HG03354 (cell line): ENCODE data around the gene FOXM1.
"Not testable (repeated sequence)": the region's sequence is repeated elsewhere in the genome, so short reads cannot be mapped to it uniquely, and the experiment has no call there.

Experiments used
- ATAC-seq: cut with Tn5 transposase; IDR thresholded peaks from one replicate; pipeline ENCODE4 v1.9.1; 2021; ENCODE audit warnings: mild to moderate bottlenecking; ENCODE audit not compliant: unreplicated experiment, poor library complexity, severe bottlenecking

The FOXM1 gene

DNA sequence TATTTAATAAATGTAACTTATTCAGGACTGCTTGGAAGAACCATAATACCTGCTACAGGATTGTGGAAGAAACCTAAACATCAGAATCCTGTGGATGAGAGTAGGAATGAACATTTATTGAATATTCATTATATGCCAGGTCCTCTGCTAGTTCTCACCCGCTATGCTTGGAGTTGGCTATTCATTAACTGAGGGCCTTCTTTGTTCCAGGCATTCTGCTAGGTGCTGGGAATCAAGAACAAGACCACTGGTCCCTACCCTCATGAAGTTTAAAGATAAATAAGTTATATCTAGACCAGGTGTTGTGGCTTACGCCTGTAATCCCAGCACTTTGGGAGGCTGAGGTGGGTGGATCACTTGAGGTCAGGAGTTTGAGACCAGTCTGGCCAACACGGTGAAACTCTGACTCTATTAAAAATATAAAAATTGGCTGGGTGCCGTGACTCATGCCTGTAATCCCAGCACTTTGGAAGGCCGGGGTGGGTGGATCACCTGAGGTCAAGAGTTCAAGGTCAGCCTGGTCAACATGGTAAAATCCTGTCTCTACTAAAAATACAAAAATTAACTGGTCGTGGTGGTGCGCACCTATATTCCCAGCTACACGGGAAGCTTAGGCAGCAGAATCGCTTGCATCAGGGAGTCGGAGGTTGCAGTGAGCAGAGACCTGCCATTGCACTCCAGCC is 9.9 kb upstream of the FOXM1 start:
- ATAC-seq = no peak

DNA sequence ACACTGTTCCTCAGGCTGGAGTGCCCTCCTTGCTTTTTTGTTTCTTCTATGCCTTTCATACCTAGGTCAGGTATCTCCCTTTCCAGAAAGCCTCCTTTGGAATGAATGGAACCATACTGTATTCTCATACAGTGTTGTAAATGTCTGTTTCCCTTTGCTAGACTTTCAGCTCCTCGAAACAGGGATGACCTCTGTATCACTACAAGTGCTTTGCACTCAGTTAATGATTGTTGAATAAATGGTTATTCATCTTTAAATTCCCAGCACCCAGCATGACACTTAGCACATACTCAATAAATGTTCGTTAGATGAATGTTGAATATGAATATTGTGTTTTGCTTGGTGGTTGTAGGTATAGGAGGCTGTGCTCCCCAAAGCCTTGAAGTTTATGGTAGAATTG is 7.8 kb upstream of the FOXM1 start:
- no peak for ATAC-seq

DNA sequence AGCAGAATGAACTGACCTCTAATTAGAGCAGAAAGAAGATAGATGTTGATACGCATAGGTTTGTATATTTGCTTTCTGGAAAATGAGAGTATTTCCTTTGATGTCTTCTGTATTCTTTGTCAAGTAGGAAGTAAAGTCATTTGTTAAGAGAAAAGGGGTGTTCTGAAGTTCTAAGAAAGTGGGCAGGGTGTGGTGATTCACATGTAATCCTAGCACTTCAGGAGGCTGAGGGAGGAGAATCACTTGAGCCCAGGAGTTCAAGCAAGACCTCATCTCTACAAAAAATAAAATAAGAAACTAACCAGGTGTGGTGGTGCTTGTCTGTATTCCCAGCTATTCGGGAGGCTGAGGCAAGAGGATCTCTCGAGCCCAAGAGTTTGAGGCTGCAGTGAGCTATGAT is 2.9 kb upstream of the FOXM1 start:
- ATAC-seq = no peak

DNA sequence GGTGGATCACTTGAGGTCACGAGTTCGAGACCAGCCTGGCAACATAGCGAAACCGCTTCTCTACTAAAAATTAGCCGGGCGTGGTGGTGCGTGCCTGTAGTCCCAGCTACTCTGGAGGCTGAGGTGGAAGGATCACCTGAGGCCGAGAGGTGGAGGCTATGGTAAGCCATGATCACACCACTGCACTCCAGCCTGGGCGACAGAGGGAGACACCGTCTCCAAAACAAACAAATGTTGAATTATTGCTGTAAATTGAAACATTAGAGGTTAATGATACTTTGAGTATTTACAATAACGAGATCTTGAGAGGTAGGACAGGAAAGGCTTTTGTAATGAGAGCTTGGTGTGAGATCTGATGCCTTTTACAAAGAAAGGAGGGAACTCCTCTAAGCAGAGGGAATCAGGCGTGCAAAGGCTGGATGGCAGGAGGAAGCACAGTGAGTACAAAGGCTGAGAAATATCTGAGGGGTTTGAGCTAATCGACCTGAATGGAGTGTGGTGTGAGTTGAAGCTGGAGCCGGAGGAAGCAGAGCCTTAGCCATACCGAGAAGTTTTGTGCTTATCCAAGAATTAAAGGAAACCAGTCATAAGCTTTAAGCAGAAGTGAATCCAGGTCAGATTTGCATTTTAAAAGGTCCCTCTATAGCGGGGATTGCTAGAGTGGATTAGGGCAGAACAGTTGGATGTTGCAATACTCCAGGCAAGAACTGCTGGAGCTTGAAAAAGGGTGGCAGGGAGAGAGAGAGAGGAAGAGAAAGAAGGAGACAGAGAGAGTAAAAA is 1.2 kb upstream of the FOXM1 start:
- ATAC-seq = no peak

DNA sequence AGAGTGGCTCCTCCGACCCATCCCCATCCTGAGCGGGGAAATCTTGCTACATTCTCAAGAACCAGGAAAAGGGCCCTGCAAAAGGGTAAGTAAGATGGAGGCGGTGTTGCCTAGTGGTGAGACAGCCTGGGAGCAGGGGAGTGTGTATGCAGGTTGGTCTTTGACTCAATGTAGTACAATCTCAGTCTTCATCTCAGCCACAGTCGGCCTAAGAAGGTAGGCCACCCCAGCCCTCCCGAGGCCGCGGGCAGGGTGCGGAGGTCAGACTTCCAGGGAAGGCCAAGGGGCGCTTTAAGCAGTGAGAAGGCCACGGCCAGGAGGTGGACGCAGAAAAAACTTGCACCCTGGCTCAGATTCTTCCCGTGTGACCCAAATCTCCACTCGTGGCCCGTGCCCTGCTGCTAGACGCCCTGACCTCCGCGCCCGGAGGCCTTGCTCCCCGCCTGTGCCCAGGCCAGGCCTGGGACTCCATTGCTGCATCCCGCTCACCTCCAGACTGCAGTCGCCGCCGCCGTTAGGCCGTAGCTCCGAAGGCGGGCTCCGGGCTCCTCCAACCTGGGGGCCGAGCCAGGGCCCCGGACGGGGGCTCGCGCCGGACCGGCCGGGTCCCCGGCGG is 435 bp downstream of the FOXM1 start:
- ATAC-seq = peak; percentile 42

DNA sequence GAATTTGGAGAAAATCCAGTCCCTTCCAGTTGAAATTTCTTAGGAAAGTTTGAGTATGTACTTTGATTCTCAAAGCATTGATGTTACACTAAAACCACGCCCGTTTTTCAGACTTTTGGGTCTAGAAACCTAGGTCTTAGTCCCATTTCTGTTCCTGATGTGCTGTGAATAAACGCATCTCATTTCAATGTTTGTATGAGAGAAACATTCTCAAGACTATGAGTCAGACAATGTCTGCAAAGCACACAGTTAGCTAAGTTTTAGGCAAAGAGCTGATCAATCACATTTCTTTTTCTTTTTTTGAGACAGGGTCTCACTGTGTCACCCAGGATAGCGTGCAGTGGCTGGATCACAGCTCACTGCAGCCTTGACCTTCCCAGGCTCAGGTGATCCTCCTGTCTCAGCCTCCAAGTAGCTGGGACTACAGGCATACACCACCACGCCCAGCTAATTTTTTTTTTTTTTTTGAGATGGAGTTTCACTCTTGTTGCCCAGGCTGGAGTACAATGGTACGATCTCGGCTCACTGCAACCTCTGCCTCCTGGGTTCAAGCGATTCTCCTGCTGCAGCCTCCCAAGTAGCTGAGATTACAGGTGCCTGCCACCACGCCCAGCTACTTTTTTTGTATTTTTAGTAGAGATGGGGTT is 7.9 kb downstream of the FOXM1 start:
- ATAC-seq = not testable (repeated sequence)

DNA sequence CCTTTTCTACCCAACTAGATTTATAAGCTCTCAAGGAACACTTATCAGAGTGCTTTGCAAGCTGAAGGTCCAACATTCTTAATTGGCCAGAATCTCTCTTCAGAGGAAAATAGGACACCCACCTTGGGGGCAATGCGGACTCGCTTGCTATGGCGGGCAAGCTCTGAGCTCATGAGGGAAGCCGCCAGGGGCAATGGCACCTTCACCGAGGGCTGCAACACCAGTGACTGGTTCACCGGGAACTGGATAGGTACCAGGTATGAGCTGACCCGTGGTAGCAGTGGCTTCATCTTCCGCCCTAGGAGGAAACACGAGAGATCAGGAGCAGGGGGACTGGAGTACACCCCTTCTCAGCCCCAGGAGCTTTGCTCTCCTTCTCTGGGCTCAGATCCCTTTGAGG is 12.8 kb downstream of the FOXM1 start:
- no peak for ATAC-seq

DNA sequence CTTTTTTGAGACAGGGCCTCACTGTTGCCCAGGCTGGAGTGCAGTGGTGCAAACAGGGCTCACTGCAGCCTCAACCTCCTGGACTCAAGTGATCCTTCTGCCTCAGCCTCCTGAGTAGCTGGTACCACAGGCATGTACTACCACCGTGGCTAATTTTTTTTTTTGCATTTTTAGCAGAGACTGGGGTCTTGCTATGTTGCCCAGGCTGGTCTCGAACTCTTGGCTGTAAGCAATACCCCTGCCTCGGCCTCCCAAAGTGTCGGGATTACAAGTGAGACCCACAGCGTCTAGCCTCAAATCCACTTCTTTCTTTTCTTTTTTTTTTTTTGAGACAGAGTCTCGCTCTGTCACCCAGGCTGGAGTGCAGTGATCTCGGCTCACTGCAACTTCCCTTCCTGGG is 13.6 kb downstream of the FOXM1 start:
- not testable (repeated sequence) for ATAC-seq

DNA sequence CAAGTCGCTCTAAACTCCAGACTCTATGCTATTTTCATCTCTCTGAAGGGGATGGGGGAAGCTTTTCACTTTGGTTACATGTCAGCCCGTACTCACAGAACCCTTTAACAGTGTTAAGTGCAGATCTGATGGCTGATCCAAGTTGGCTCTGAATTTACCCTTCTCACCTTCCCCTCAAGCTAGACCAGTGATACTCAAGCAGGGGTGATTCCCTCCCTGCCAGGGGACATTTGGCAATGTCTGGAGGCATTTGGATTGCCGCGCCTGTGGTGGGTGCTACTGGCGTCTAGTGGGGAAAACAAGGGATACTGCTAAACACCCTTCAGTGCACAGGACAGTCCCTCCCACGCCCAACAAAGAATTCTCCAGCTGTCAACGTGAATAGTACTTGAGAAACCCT is 14.1 kb downstream of the FOXM1 start:
- no peak for ATAC-seq

DNA sequence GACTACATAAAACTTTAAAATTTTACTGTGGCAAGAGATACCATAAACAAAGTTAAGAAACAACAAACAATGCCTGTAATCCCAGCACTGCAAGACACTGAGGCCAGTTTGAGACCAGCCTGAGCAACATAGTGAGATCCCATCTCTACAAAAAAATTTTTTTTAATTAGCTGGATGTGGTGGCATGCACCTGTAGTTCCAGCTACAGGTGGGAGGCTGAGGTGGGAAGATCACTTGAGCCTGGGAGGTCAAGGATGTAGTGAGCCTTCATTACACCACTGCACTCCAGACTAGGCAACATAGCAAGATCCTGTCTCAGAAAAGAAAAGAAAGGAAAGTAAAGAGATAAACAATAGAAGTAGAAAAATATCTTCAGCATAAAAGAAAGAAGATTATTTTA is 16.8 kb downstream of the FOXM1 start:
- ATAC-seq = no peak

DNA sequence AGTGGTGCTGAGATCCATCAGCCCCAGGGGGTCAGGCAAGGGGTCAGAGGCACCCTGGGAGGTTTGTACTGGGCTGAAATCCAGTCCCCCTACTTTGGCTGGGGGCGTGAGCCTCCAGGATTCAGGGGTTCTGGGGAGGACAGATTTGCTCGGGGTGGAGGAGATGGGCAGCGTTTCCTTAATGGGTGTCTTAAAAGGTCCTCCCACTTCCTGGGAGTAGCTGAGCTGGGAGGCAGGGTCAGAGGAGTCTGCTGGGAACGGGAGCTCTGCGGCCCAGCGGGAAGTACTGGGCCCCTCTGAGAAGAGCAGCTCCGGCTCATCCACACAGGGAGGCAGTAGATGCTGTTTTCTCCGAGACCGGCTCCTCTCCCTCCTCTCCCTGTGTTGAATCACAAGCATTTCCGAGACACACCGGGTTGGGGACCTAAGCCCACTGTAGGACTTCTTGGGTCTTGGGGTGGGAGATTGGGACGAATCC is 18.0 kb downstream of the FOXM1 start:
- ATAC-seq = no peak

DNA sequence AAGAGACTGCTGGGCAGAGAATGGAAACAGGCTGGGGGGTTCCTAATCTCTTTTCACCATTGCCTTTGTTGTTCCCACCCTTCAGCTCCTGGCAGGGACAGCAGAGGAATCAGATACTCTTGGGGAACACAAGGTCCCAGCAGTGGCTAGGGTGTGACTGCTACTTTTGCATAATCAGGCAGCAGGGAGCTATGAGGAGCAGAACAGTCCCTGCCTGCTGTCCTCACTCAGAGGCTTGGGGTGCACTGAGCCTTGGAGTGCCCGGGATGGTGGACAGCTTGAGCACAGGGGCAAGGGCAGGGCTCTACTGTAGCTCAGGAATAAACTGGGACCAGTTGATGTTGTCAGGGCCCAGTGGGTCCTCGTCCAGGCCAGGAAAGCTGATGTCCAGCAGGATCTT is 18.6 kb downstream of the FOXM1 start:
- no peak for ATAC-seq

DNA sequence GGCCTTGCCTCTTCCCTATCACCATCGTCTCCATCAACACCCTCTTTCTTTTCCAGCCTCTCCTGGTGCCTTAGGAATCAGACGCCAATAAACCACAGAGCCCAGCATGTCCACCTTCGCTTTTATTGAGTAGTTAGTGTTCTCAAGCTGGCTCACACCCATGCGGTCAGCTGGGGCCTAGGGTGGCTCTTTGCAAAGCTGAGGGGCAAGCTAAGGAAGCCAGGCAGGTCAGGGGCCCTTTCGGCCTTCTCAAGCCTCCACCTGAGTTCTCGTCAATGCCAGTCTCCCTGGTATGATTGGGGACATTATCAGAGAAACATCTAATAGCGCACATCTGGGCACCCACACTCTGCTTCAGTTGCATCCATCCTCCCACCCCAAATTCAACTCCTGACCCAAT is 19.4 kb downstream of the FOXM1 start:
- no peak for ATAC-seq

DNA sequence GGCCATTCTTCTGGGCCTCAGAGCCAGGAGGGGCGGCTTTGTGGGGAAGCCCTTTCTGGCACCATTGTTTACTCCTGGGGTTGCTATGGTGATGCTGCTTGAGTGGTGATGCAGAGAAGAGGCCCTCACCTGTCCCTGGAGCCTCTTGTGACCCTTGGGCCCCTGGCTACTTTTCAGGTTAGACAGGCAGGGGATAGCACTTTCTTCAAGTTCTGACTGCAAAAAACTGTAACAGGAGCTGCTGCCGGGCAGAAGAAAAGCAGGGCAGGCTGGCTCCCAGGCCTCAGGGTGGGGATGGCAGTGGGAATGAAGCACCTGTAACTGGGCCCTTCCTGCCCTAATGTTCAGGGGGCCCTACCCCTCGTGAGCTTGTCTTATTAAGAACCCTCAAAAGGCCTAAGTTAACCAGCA is 19.9 kb downstream of the FOXM1 start, which contains the start of gene TEX52:
Gene TEX52 (minus strand): TSS at position 19 of the 411 bp plus-strand sequence. CDS start 13 bp downstream, at position 6.
- no peak for ATAC-seq

DNA sequence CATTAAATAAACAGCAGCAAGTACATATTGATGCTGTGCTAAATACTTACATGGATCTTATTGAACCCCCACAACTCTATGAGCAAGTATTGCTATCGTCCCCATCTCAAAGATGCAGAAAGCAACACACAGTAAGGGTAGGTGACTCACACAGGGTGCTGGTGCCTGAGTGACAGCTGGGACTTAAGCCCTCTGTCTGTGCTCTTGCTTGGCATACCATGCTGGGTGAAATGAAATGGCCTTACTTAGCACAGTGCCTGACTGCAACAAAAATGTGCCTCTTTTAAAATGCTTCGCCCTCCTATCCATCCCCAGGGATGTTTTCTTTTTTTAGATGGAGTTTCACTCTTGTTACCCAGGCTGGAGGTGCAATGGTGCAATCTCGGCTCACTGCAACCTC is 20.9 kb downstream of the FOXM1 start:
- no peak for ATAC-seq

DNA sequence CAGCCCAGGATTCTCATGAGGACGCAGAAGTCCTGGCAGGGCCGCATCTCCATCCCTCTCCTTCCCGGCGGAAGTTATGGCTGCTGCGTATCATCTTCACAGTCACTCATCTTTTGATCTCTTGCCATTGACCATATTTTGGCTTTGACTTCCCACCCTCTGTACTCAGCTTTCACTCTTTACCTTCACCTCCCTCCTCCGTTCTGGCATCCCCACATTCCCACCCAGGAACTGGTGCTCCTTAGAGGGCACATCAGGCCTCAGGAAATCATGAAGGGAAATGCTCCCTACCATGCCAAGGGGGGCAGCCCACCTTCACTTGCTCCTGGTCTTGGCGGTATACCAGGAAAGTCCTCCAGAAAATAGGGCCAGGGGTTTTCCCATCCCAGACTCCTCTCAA is 21.4 kb downstream of the FOXM1 start:
- no peak for ATAC-seq

DNA sequence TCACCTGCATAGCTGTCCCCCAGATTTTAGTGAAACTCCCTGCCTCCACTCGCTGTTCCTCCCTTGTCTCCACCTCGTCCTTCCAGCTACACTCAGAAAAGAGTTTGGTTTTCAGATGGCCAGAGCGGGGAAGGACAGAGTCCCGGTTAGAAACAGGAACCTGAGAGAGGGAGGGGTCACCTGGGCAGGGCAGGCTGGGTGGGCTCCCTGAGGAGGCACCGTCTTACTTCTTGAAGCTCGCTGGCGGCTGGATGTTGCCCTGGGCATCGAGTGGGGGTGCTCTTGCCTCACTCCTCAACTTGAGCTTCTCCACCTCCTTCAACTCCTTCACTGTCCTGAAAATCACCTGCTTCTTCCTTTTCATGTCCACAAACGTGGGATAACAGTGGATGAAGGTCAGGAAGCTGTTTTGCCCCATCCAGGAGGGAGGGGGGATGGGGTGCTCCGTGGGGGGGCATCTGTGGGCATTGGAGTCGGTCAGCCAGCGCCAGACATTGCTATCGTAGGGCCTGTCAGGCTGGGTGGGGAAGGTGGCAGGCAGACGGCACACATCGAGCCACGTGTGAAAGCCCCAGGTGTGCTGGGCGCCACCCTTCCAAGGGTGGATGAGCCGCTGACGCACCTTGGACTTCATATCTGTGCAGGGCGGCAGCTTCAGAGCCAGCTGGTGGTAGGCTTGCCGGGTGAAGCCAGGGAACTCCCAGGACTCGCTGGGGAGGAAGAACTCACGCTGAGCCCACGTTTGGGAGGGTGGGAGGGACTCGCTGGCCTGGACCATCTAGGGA is 22.1 kb downstream of the FOXM1 start:
- no peak for ATAC-seq

DNA sequence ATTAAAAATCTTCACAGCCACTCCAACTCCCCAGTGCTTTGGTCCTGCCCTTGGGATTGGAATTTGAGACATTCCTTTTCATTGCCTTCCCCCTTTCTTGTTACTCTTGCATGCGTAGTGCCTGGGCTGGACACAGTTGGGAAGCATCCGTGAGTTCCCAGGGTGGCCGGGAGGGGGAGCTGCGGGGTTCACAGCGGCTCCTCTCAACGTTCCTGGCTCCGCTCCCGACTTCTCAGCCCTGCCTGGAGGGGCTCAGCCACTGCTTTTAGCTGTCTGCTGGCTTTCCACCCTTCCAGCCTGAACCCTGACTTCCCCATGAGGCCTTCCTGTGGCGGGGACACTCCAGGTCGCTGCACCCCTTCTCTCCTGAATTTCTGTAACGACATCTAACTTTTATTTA is 23.3 kb downstream of the FOXM1 start:
- ATAC-seq = peak; percentile 44

DNA sequence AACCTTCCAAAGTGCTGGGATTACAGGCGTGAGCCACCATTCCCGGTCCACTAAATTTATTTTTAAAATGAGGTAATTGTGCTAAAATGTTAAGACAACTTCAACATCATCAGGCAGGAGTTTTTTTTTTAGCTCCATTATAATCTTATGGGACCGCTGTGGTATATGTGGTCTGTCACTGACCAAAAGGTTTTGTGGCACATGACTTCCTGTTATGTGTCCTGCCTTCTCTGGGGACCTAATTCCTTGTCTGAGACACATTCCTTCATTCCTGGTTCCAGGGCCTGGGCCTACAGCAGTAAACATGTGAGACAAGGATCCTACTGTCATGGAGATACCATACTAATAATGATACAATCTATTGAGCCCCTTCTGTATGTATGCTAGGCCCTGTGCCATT is 25.0 kb downstream of the FOXM1 start:
- ATAC-seq = no peak

DNA sequence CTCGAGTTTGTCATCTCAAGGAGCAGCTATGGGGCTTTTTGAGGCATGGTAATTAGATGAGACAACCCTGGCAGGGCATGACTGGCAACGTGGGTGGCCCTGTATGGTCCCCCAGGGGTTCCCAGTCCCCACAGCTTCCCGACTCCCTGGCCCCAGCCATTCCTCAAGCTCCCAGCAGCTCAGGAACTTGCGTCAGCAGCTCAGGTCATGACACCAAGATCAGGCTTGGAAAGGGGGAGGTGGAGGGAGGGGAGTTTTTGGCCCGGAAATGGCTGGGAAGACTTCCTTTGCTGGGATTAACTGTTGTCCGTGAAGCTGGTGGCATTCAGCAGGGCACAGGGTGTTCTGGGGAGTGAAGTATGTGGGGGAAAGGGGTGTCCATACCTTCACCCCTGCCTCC is 31.7 kb downstream of the FOXM1 start:
- no peak for ATAC-seq
